Measurements from ENCODE around the gene VPS50.
"Not testable (repeated sequence)": the region's sequence is repeated elsewhere in the genome, so short reads cannot be mapped to it uniquely, and the experiment has no call there.

VPS50 gene

GRCh38 chr7:93238131-93238530 lies 6.0 kb downstream of the VPS50 start:
- DNase-seq (ENCODE audit: low read depth in 2 of 2) = no peak

DNA sequence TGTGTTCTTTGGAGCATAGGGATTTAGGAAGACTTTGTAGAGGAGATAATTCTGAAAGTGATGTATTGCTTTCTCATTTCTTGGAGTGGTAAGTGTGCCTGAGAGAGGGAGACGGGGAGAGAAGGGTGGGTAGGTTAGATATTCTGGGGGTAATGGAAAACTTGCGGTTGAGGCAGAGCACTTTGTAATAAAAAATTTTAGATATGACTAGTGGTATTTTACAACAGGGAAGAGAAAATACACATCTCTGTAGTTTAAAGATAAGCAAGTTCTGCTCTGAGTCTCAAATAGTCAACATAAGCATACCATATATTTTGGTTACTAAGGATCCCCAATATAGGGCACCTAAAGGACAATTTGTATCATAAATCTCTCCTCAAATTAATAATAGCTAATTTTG lies 6.6 kb downstream of the VPS50 start:
- no peak for DNase-seq (ENCODE audit: low read depth in 2 of 2)

GRCh38 chr7:93239824-93240223 lies 7.7 kb downstream of the VPS50 start:
- DNase-seq (ENCODE audit: low read depth in 2 of 2) = no peak

GRCh38 chr7:93242106-93242505 lies 9.9 kb downstream of the VPS50 start:
- DNase-seq (ENCODE audit: low read depth in 2 of 2) = no peak

DNA sequence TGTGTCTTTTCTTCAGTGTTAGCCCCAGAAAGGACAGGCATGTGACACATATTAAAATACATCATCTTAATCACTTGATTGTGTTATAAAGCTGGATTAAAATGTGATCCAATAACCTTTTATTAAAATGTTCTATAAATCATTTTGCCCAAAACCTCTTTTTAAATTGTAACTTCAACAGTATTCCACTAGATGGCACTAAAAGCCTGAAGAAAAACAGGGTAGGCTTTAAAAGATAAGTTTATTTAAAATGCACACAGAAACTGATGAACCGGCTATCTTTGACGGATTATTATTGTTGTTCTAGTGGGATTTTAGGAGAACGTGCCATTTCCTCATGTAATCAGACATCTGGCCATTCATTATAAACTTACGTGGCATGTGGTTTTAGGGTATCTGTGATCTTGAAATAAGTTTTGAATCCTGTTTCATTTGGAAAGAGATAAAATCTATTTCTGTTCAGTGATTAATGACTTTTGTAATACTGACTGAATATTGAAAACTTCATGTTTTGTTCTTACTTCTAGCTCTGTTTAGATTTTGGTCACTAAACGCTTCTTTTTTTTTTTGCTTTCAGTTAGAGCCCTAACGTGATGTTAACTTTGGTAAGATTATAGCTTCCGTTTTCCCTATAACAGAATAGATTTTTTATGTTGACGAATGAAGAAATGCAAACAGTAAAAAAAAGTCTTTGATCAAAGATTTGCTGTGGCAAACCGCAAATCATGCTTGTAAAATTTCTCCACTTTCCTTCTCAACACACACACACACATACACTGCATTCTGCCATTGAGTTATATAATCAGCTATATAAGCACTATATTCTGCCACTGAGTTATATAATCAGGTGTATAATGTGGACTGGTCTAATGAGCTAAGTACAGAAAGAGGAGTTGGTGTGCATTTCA lies 13.6 kb downstream of the VPS50 start:
- DNase-seq (ENCODE audit: low read depth in 2 of 2) = no peak

GRCh38 chr7:93249491-93250148 lies 17.5 kb downstream of the VPS50 start:
- DNase-seq (ENCODE audit: low read depth in 2 of 2) = no peak

GRCh38 chr7:93258661-93259060 lies 26.5 kb downstream of the VPS50 start:
- no peak for DNase-seq (ENCODE audit: low read depth in 2 of 2)

DNA sequence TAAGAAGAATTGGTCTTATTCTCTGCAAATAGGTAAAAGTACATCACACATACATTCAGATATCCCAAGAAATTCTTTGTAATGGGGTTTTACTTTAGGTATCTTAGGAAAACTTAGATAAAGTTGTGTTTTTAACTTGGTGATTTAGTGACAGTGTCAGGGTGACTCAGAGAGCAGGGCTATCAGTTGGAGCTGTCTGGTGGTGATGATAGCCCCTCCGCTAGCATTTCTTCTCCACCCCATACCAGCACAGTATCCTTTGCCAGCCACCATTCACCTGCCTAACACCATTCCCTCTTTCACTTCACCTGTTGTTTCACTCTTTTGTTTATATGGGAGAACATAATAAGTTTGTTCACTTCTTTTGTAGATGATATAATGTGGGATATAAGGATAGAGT lies 30.4 kb downstream of the VPS50 start:
- no peak for DNase-seq (ENCODE audit: low read depth in 2 of 2)

- no peak for DNase-seq (ENCODE audit: low read depth in 2 of 2)
Measured at GRCh38 chr7:93265220-93265619, 33.1 kb downstream of the VPS50 start.

DNA sequence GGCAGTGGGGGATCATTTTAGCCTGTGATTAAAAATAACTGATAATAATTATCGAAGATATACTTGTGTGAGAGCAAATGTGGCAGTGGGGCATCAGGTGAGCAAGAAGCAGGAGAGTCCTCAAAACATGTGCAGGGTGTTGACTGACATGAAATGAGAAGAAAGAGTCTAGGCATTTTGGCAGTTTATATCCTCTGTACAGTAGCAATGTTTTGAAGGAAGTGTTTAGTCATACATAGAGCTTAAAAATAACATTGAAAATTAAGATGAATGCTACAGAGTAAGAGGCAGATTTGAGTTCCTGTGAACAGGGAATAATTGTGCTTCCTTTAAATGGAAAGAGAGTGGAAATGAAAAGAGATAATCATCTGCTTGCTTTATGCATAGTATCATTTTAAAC lies 47.4 kb downstream of the VPS50 start:
- DNase-seq (ENCODE audit: low read depth in 2 of 2) = no peak

GRCh38 chr7:93284908-93285307 lies 52.7 kb downstream of the VPS50 start:
- no peak for DNase-seq (ENCODE audit: low read depth in 2 of 2)

DNA sequence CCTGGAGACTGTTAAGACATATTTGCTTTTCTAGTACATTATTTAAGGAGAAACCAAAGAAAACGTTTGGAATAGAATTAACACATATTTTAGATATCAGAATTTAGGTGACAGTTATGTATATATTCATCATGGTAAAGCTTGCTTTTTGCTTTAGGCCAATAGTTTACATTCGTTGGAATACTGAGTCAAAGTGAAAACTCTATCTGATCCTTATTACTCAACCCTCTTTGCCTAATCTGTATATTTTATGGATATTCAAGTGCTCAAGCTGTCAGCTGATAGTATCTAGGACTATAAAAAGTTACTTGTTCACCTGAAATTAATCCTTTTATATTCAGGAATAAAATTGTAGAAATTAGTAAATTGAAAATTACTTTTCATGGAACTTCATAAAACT lies 61.1 kb downstream of the VPS50 start:
- DNase-seq (ENCODE audit: low read depth in 2 of 2) = no peak

- no peak for DNase-seq (ENCODE audit: low read depth in 2 of 2)
Measured at GRCh38 chr7:93298206-93298605, 66.0 kb downstream of the VPS50 start.

- DNase-seq (ENCODE audit: low read depth in 2 of 2) = no peak
Measured at GRCh38 chr7:93298671-93299070, 66.5 kb downstream of the VPS50 start.

- no peak for DNase-seq (ENCODE audit: low read depth in 2 of 2)
Measured at GRCh38 chr7:93301736-93302135, 69.6 kb downstream of the VPS50 start.

DNA sequence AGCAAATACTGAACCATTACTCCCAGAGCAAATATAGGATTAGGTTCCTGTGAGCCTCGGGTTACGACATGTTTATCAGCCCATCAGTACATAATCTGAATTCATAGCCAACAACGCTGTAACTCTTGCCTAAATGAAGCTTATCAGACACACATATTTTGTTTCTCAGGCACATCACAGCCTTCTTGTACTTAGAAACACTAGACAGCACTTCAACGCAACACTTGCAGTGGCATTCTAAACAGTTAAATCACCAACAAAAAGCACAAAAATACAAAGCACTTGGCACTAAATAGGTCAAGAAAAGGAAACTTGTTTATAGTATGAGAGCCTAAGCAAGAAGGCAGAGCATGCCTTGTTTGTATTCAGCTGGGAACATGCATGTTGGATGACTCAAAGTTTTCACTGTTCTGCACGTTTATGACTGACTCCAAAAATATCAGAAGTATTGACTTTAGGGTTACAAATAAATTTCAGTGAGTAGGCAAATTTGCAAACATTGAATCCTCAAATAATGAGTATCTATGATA lies 75.0 kb downstream of the VPS50 start:
- no peak for DNase-seq (ENCODE audit: low read depth in 2 of 2)

GRCh38 chr7:93307943-93308342 lies 75.8 kb downstream of the VPS50 start:
- no peak for DNase-seq (ENCODE audit: low read depth in 2 of 2)

GRCh38 chr7:93310346-93310745 lies 78.2 kb downstream of the VPS50 start:
- no peak for DNase-seq (ENCODE audit: low read depth in 2 of 2)

GRCh38 chr7:93314449-93314848 lies 82.3 kb downstream of the VPS50 start:
- no peak for DNase-seq (ENCODE audit: low read depth in 2 of 2)

DNA sequence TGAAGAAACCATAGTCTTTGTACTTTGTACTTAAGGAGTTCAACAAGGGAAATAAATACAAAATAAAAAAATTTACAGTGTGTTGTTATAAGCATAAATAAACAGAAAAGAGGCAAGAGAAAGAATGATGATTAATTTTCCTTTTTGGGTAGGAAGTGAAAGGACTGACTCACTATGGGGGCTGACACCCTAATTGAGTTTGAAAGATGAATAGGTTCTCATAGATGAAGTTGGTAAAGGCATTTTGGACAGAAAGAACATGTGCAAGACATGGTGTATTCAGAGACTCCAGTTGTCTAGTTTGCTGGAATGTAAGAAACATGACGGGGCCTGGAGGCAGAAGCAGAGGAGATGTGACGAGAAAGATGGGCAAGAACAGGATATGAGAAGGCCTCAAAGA lies 83.7 kb downstream of the VPS50 start:
- no peak for DNase-seq (ENCODE audit: low read depth in 2 of 2)

DNA sequence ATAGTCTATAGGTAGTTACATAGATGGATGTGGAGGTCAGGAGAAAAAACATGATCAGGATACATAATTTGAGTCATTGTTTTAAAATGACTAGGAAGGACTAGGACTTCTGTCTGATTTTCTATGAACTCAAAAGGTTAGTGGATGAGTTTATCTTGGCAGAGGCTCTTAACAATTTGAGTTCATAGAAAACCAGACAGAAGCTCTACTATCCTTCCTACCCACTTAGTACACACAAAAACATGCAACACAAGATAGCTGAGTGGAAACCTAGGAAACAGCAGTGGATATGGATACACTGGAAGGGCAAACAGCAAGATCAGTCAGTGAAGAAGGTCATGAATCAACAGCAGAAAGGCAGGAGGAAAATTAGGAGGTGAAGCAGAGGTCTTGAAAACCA lies 84.6 kb downstream of the VPS50 start:
- no peak for DNase-seq (ENCODE audit: low read depth in 2 of 2)

- DNase-seq (ENCODE audit: low read depth in 2 of 2) = no peak
Measured at GRCh38 chr7:93320887-93321286, 88.7 kb downstream of the VPS50 start.

GRCh38 chr7:93326291-93326690 lies 94.1 kb downstream of the VPS50 start:
- not testable (repeated sequence) for DNase-seq (ENCODE audit: low read depth in 2 of 2)
